GM23338 (cell line): Measurements from ENCODE around the gene PIM3. TPM values are rescaled to one million over a fixed set of nuclear protein-coding genes. Genes with fewer than 3 reads are reported as not detected.

Experiments
- ATAC-seq: fragments of 200-7000 bp; cut with Tn5 transposase; 3 replicates; pipeline ENCODE4 v1.9.1; 2020
- DNase-seq: peaks from one replicate; pipeline ENCODE4 v3.0.0-alpha.2; 2015; ENCODE audit warnings: low spot score
- H2AFZ ChIP-seq: fragments of 200-600 bp; sonication (generic); 2 replicates; pipeline ENCODE4 v1.8.0; 2016; ENCODE audit warnings: antibody characterized with exemption, mild to moderate bottlenecking, moderate library complexity
- H3F3A ChIP-seq: fragments of 200-600 bp; sonication (generic); replicated peaks from 2 replicates; pipeline ENCODE4 v1.8.0; 2017; ENCODE audit warnings: antibody characterized with exemption, mixed run types, low read depth
- H3K27ac ChIP-seq: fragments of 200-600 bp; sonication (generic); 2 replicates; pipeline ENCODE4 v1.6.1; 2016; ENCODE audit warnings: low read depth
- H3K27me3 ChIP-seq: fragments of 200-600 bp; sonication (generic); 2 replicates; pipeline ENCODE4 v1.8.0; 2016; ENCODE audit warnings: mild to moderate bottlenecking, mixed run types, moderate library complexity; ENCODE audit not compliant: insufficient read depth
- H3K36me3 ChIP-seq: fragments of 200-600 bp; sonication (generic); 2 replicates; pipeline ENCODE4 v1.8.0; 2016; ENCODE audit warnings: mild to moderate bottlenecking; ENCODE audit not compliant: insufficient read depth
- H3K4me1 ChIP-seq: fragments of 200-600 bp; sonication (generic); 2 replicates; pipeline ENCODE4 v1.8.0; 2016; ENCODE audit warnings: mild to moderate bottlenecking, moderate library complexity; ENCODE audit not compliant: insufficient read depth
- H3K4me2 ChIP-seq: fragments of 200-600 bp; sonication (generic); 2 replicates; pipeline ENCODE4 v1.7.1; 2017; ENCODE audit warnings: mixed run types
- H3K4me3 ChIP-seq: fragments of 200-600 bp; sonication (generic); 2 replicates; pipeline ENCODE4 v1.6.1; 2016; ENCODE audit warnings: mixed run types
- H3K79me2 ChIP-seq: fragments of 200-600 bp; sonication (generic); replicated peaks from 2 replicates; pipeline ENCODE4 v1.8.0; 2017; ENCODE audit warnings: mild to moderate bottlenecking; ENCODE audit not compliant: insufficient read depth
- H3K9me2 ChIP-seq: fragments of 200-600 bp; sonication (generic); 2 replicates; pipeline ENCODE4 v1.8.0; 2017; ENCODE audit not compliant: insufficient read depth
- H4K20me1 ChIP-seq: fragments of 200-600 bp; sonication (generic); replicated peaks from 2 replicates; pipeline ENCODE4 v1.8.0; 2017; ENCODE audit warnings: mild to moderate bottlenecking; ENCODE audit not compliant: insufficient read depth
- H3K27ac Mint-ChIP-seq: 2 replicates; pipeline ENCODE4 v1.8.0; 2020; ENCODE audit warnings: inconsistent platforms, mild to moderate bottlenecking, moderate library complexity, mixed read lengths
- H3K27me3 Mint-ChIP-seq: 3 replicates; pipeline ENCODE4 v1.8.0; 2022; ENCODE audit warnings: low read depth, mild to moderate bottlenecking, moderate library complexity, mixed read lengths, inconsistent platforms; ENCODE audit not compliant: insufficient read depth, poor library complexity
- H3K36me3 Mint-ChIP-seq: 3 replicates; pipeline ENCODE4 v1.8.0; 2021; ENCODE audit warnings: low read depth, mild to moderate bottlenecking, inconsistent platforms, moderate library complexity, mixed read lengths
- H3K4me1 Mint-ChIP-seq: 3 replicates; pipeline ENCODE4 v1.8.0; 2020; ENCODE audit warnings: mild to moderate bottlenecking, inconsistent platforms, mixed read lengths
- H3K4me3 Mint-ChIP-seq: 3 replicates; pipeline ENCODE4 v1.8.0; 2021; ENCODE audit warnings: moderate library complexity, mild to moderate bottlenecking, inconsistent platforms, mixed read lengths
- H3K9me3 Mint-ChIP-seq: 3 replicates; pipeline ENCODE4 v1.8.0; 2020; ENCODE audit warnings: moderate library complexity, mild to moderate bottlenecking, inconsistent platforms, mixed read lengths
- EZH2 ChIP-seq: fragments of 200-600 bp; sonication (generic); IDR thresholded peaks from one replicate; pipeline ENCODE4 v1.8.0; 2017; ENCODE audit warnings: antibody characterized with exemption, mild to moderate bottlenecking, low read depth; ENCODE audit not compliant: unreplicated experiment
- EZH2phosphoT487 ChIP-seq: fragments of 200-600 bp; sonication (generic); IDR thresholded peaks from one replicate; pipeline ENCODE4 v1.8.1; 2018; ENCODE audit warnings: antibody characterized with exemption; ENCODE audit not compliant: unreplicated experiment
- POLR2AphosphoS5 ChIP-seq: IDR thresholded peaks from 2 replicates; pipeline ENCODE4 v1.6.1; 2016; ENCODE audit warnings: antibody characterized with exemption, low read depth
- STAT1 ChIP-seq: IDR thresholded peaks from one replicate; pipeline ENCODE4 v1.6.1; 2016; ENCODE audit warnings: antibody characterized with exemption; ENCODE audit not compliant: unreplicated experiment
- ZNF114 ChIP-seq: fragments of 250-450 bp; sonication (Bioruptor Pico); IDR thresholded peaks from 2 replicates; pipeline ENCODE4 v1.5.0; 2020; ENCODE audit warnings: mild to moderate bottlenecking, moderate library complexity
- ZNF331 ChIP-seq: fragments of 250-450 bp; sonication (Bioruptor Pico); IDR thresholded peaks from 2 replicates; pipeline ENCODE4 v1.5.0; 2020; ENCODE audit warnings: low read depth, mild to moderate bottlenecking, moderate library complexity
- polyA plus RNA-seq: library from polyadenylated mRNA; unstranded; fragments of >200 nt; fragmentation: Nextera tagmentation; extraction: Ambion mirVana; gene quantifications from 2 replicates; pipeline ENCODE4 v1.2.1, GENCODE V29; 2016
- total RNA-seq: library from RNA; depleted of rRNA; stranded (reverse); fragments of >200 nt; shearing (Covaris generic); gene quantifications from 2 replicates; pipeline ENCODE4 v1.2.3, GENCODE V29; 2014
- TF ChIP-seq, protein P1 (sequence below): IDR thresholded peaks from one replicate; pipeline ENCODE4 v1.6.1; 2018; ENCODE audit warnings: antibody characterized with exemption; ENCODE audit not compliant: unreplicated experiment
- TF ChIP-seq, protein P2 (sequence below): IDR thresholded peaks from 2 replicates; pipeline ENCODE4 v1.6.1; 2016; ENCODE audit warnings: antibody characterized with exemption
- TF ChIP-seq, protein P3 (sequence below): fragments of 250-450 bp; sonication (Bioruptor Pico); IDR thresholded peaks from 2 replicates; pipeline ENCODE4 v1.5.0; 2020; ENCODE audit warnings: mild to moderate bottlenecking, moderate library complexity

Gene PIM3
- total and polyA plus RNA-seq, 2 experiments from 2014 or later, result 17.7 to 37.3 TPM

- TF ChIP-seq, protein P1, sequence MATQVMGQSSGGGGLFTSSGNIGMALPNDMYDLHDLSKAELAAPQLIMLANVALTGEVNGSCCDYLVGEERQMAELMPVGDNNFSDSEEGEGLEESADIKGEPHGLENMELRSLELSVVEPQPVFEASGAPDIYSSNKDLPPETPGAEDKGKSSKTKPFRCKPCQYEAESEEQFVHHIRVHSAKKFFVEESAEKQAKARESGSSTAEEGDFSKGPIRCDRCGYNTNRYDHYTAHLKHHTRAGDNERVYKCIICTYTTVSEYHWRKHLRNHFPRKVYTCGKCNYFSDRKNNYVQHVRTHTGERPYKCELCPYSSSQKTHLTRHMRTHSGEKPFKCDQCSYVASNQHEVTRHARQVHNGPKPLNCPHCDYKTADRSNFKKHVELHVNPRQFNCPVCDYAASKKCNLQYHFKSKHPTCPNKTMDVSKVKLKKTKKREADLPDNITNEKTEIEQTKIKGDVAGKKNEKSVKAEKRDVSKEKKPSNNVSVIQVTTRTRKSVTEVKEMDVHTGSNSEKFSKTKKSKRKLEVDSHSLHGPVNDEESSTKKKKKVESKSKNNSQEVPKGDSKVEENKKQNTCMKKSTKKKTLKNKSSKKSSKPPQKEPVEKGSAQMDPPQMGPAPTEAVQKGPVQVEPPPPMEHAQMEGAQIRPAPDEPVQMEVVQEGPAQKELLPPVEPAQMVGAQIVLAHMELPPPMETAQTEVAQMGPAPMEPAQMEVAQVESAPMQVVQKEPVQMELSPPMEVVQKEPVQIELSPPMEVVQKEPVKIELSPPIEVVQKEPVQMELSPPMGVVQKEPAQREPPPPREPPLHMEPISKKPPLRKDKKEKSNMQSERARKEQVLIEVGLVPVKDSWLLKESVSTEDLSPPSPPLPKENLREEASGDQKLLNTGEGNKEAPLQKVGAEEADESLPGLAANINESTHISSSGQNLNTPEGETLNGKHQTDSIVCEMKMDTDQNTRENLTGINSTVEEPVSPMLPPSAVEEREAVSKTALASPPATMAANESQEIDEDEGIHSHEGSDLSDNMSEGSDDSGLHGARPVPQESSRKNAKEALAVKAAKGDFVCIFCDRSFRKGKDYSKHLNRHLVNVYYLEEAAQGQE, result no peak
- TF ChIP-seq STAT1 (no peak), POLR2AphosphoS5 (no peak)
Measured at GRCh38 chr22:49995041-49995360, 34.4 kb downstream of the PIM3 start (continued).

DNA sequence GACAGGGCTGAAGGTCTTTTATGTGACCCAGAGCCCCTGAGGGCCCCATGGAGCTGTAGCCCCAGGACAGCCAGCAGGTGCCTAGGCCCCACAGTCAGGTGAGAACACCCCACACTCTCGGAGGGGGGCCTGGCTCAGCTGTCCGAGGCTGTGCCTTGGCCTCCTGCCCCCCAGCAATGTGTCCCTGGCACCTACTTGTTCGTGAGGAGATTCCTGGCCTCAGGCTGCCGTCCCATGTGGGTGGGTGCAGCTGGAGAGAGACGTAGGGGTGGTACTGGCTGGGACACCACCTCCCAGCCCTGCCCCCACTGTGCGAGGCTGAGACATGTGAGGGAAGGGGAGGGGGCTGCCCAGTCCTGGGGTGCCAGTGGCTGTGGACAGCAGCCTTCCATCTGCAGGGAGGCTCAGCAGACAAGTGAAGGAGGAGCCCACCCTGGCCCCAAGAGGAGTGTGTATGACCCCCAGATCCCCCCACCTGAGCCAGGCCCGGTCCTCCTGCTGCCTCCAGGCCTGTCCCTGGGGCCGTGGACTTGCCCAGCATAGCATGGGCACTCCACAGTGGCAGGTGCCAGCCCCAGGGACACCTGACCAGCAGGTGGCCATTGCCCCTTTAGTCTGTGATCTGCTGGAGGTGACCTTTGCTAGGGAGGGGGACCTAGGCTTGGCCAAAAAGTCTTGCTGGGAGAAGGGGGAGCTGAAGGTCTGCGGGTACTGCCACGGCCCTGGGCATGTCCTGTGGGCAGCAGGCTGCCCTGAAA lies 35.0 kb downstream of the PIM3 start:
- DNase-seq, result no peak
- Mint-ChIP-seq H3K9me3 (peaks cover 11% of the 10 kb centered on the region), H3K4me3 (no peak overlapping the region)
- TF ChIP-seq EZH2, result no peak
- TF ChIP-seq EZH2phosphoT487, result no peak
- TF ChIP-seq, protein P2, sequence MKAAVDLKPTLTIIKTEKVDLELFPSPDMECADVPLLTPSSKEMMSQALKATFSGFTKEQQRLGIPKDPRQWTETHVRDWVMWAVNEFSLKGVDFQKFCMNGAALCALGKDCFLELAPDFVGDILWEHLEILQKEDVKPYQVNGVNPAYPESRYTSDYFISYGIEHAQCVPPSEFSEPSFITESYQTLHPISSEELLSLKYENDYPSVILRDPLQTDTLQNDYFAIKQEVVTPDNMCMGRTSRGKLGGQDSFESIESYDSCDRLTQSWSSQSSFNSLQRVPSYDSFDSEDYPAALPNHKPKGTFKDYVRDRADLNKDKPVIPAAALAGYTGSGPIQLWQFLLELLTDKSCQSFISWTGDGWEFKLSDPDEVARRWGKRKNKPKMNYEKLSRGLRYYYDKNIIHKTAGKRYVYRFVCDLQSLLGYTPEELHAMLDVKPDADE, result no peak
- TF ChIP-seq, protein P1, result no peak
- TF ChIP-seq POLR2AphosphoS5, result no peak
- TF ChIP-seq, protein P3, sequence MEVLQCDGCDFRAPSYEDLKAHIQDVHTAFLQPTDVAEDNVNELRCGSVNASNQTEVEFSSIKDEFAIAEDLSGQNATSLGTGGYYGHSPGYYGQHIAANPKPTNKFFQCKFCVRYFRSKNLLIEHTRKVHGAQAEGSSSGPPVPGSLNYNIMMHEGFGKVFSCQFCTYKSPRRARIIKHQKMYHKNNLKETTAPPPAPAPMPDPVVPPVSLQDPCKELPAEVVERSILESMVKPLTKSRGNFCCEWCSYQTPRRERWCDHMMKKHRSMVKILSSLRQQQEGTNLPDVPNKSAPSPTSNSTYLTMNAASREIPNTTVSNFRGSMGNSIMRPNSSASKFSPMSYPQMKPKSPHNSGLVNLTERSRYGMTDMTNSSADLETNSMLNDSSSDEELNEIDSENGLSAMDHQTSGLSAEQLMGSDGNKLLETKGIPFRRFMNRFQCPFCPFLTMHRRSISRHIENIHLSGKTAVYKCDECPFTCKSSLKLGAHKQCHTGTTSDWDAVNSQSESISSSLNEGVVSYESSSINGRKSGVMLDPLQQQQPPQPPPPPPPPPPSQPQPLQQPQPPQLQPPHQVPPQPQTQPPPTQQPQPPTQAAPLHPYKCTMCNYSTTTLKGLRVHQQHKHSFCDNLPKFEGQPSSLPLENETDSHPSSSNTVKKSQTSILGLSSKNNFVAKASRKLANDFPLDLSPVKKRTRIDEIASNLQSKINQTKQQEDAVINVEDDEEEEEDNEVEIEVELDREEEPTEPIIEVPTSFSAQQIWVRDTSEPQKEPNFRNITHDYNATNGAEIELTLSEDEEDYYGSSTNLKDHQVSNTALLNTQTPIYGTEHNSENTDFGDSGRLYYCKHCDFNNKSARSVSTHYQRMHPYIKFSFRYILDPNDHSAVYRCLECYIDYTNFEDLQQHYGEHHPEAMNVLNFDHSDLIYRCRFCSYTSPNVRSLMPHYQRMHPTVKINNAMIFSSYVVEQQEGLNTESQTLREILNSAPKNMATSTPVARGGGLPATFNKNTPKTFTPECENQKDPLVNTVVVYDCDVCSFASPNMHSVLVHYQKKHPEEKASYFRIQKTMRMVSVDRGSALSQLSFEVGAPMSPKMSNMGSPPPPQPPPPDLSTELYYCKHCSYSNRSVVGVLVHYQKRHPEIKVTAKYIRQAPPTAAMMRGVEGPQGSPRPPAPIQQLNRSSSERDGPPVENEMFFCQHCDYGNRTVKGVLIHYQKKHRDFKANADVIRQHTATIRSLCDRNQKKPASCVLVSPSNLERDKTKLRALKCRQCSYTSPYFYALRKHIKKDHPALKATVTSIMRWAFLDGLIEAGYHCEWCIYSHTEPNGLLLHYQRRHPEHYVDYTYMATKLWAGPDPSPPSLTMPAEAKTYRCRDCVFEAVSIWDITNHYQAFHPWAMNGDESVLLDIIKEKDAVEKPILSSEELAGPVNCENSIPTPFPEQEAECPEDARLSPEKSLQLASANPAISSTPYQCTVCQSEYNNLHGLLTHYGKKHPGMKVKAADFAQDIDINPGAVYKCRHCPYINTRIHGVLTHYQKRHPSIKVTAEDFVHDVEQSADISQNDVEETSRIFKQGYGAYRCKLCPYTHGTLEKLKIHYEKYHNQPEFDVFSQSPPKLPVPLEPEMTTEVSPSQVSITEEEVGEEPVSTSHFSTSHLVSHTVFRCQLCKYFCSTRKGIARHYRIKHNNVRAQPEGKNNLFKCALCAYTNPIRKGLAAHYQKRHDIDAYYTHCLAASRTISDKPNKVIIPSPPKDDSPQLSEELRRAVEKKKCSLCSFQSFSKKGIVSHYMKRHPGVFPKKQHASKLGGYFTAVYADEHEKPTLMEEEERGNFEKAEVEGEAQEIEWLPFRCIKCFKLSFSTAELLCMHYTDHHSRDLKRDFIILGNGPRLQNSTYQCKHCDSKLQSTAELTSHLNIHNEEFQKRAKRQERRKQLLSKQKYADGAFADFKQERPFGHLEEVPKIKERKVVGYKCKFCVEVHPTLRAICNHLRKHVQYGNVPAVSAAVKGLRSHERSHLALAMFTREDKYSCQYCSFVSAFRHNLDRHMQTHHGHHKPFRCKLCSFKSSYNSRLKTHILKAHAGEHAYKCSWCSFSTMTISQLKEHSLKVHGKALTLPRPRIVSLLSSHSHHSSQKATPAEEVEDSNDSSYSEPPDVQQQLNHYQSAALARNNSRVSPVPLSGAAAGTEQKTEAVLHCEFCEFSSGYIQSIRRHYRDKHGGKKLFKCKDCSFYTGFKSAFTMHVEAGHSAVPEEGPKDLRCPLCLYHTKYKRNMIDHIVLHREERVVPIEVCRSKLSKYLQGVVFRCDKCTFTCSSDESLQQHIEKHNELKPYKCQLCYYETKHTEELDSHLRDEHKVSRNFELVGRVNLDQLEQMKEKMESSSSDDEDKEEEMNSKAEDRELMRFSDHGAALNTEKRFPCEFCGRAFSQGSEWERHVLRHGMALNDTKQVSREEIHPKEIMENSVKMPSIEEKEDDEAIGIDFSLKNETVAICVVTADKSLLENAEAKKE (CRISPR knock-in tag), result no peak
- TF ChIP-seq ZNF331 (CRISPR knock-in tag), result no peak
- no peak for TF ChIP-seq ZNF114 (CRISPR knock-in tag)
- no peak for TF ChIP-seq STAT1

More for the DNA sequence above, 35.0 kb downstream of the PIM3 start:
- Histone ChIP-seq H3K4me2 (no peak overlapping the region), H3K36me3 (no peaks in the 10 kb centered on the region), H3K4me3 (no peak overlapping the region), H3K27me3 (peaks cover 9% of the 10 kb centered on the region), H3F3A (0 out of 2 replicates have a peak, but pooled peaks cover 3% of the 10 kb centered on the region), H3K27ac (no peak overlapping the region), H4K20me1 (no peaks in the 10 kb centered on the region), H3K79me2 (no peaks in the 10 kb centered on the region), H3K9me2 (no peaks in the 10 kb centered on the region), H3K4me1 (no peaks in the 10 kb centered on the region; the same call in 1 of the 2 replicates), H2AFZ (no peak overlapping the region)
- H3K36me3 Mint-ChIP-seq, result no peaks in the 10 kb centered on the region; the same call in 1 of the 3 replicates
- ATAC-seq, result no peak
- H3K27ac Mint-ChIP-seq, result no peak overlapping the region
- peaks cover 13% of the 10 kb centered on the region for H3K4me1 Mint-ChIP-seq
- H3K27me3 Mint-ChIP-seq, result peaks cover 20% of the 10 kb centered on the region
